HG02973 (cell line): ENCODE data around the gene NKG7.
"Not testable (repeated sequence)": the region's sequence is repeated elsewhere in the genome, so short reads cannot be mapped to it uniquely, and the experiment has no call there.

Experiments used
- ATAC-seq: cut with Tn5 transposase; IDR thresholded peaks from one replicate; pipeline ENCODE4 v1.9.1; 2021; ENCODE audit warnings: moderate library complexity; ENCODE audit not compliant: unreplicated experiment

NKG7 gene

GRCh38 chr19:51372649-51373504, at the start of gene NKG7:
Gene NKG7 (minus strand): TSS chr19:51372654. CDS start chr19:51372535, 119 bp downstream.
- ATAC-seq, result no peak

GRCh38 chr19:51422053-51422448, 49.6 kb upstream of the NKG7 start:
- ATAC-seq, result no peak

GRCh38 chr19:51421229-51422052, 49.0 kb upstream of the NKG7 start:
- no peak for ATAC-seq

GRCh38 chr19:51420511-51420910, 48.1 kb upstream of the NKG7 start:
- ATAC-seq, result not testable (repeated sequence)

- ATAC-seq, result no peak
Observed at GRCh38 chr19:51418707-51419106, 46.3 kb upstream of the NKG7 start.

GRCh38 chr19:51417810-51418157, 45.3 kb upstream of the NKG7 start:
- peak; percentile 23 for ATAC-seq

- peak; percentile 75 for ATAC-seq
Observed at GRCh38 chr19:51417107-51417809, 44.8 kb upstream of the NKG7 start, which contains the start of gene SIGLEC10. Gene SIGLEC10 (minus strand): TSS chr19:51417642. CDS start chr19:51417581, 61 bp downstream.

- ATAC-seq, result not testable (repeated sequence)
Observed at GRCh38 chr19:51416422-51416821, 44.0 kb upstream of the NKG7 start.

- ATAC-seq, result no peak
Observed at GRCh38 chr19:51415187-51415586, 42.7 kb upstream of the NKG7 start.

- ATAC-seq, result no peak
Observed at GRCh38 chr19:51410950-51411748, 38.7 kb upstream of the NKG7 start.

- ATAC-seq, result no peak
Observed at GRCh38 chr19:51407511-51408131, 35.2 kb upstream of the NKG7 start.

GRCh38 chr19:51402117-51402516, 29.7 kb upstream of the NKG7 start:
- ATAC-seq, result no peak

- not testable (repeated sequence) for ATAC-seq
Observed at GRCh38 chr19:51399936-51400335, 27.5 kb upstream of the NKG7 start.

GRCh38 chr19:51399231-51399630, 26.8 kb upstream of the NKG7 start:
- no peak for ATAC-seq

- no peak for ATAC-seq
Observed at GRCh38 chr19:51398096-51398704, 25.7 kb upstream of the NKG7 start.

- ATAC-seq, result not testable (repeated sequence)
Observed at GRCh38 chr19:51397453-51397852, 25.0 kb upstream of the NKG7 start.

GRCh38 chr19:51396175-51396574, 23.7 kb upstream of the NKG7 start:
- ATAC-seq, result no peak

- ATAC-seq, result peak; percentile 78
Observed at GRCh38 chr19:51394050-51394836, 21.8 kb upstream of the NKG7 start.

GRCh38 chr19:51392701-51393100, 20.2 kb upstream of the NKG7 start:
- ATAC-seq, result no peak
